Measurements from ENCODE around the gene ERICH6B. TPM values are rescaled to one million over a fixed set of nuclear protein-coding genes. Genes with fewer than 3 reads are reported as not detected.

ERICH6B gene
- total RNA-seq, 4 donors from 2014 or later, result not detected

GRCh38 chr13:45492538-45492937 lies 123.0 kb downstream of the ERICH6B start:
- H3K36me3 ChIP-seq, result peaks cover 0 to 82% of the 10 kb centered on the region in 2 donors
- no peak for ATAC-seq

More at GRCh38 chr13:45492538-45492937, 123.0 kb downstream of the ERICH6B start:
- no peaks in the 10 kb centered on the region for H3K9me3 ChIP-seq
- no peaks in the 10 kb centered on the region for H3K27me3 ChIP-seq
- no peak for TF ChIP-seq POLR2AphosphoS5 (IDR thresholded peaks at IDR 0.05)
- no peak for TF ChIP-seq POLR2A (IDR thresholded peaks at IDR 0.05)
- no peak for TF ChIP-seq EP300 (IDR thresholded peaks at IDR 0.05)
- 88 to 100% methylated on average over 1 of the region's 1 CpG for WGBS, 2 donors (ENCODE audit: low coverage in 1 of 2)
- no peak overlapping the region for H3K4me3 ChIP-seq
- no peak overlapping the region for H3K27ac ChIP-seq
- no peaks in the 10 kb centered on the region for H3K4me1 ChIP-seq

Small RNAs within 50 kb of the gene (small RNA-seq; reads per million reads assigned to genes)
- gene RNA5SP27 (0 reads per million in 4 donors), gene TIMM9P3 (0 reads per million in 4 donors)

Other genes with a start within 250 kb of the ERICH6B start
- 10 to 100 TPM in 3 of 4 donors, 1 to 10 TPM in 1; 7.4 to 16.3 (median 13.1) TPM for gene SLC25A30, start 197.4 kb downstream of the ERICH6B start, total RNA-seq
- gene COG3, start 150.8 kb downstream of the ERICH6B start, total RNA-seq, result 10 to 100 TPM; 19.4 to 30.0 (median 21.3) TPM
- gene CBY2, start 86.6 kb upstream of the ERICH6B start, total RNA-seq, result not detected
- not detected for gene SIAH3, start 236.0 kb upstream of the ERICH6B start, total RNA-seq

All from gastroesophageal sphincter (tissue), 4 donors.